Tibial artery (tissue), 4 donors: ENCODE results near the gene EGR4.

ENCODE experiments used
- DNase-seq, 2 donors: peaks; one replicate each; pipeline ENCODE4 v3.0.0-alpha.2; 2019
- H3K27ac ChIP-seq, 2 donors: fragments of 200-600 bp; sonication (generic) in 1 of 2; 1 replicate in 1 of 2; 2 replicates in 1 of 2; pipeline ENCODE4 v1.5.1; 2018 to 2019; ENCODE audit warnings: mild to moderate bottlenecking in 1 of 2
- H3K27me3 ChIP-seq, 2 donors: fragments of 200-600 bp; sonication (generic) in 1 of 2; one replicate each; pipeline versions ENCODE4 v1.5.1 to v1.6.0; 2016 to 2019
- H3K36me3 ChIP-seq, 3 donors: fragments of 200-600 bp; sonication (generic) in 2 of 3; one replicate each; pipeline ENCODE4 v1.5.1; 2016 to 2019; ENCODE audit warnings: mild to moderate bottlenecking in 2 of 3
- H3K4me1 ChIP-seq, 4 donors: fragments of 200-600 bp; sonication (generic) in 2 of 4; 1 replicate in 3 of 4; 2 replicates in 1 of 4; pipeline ENCODE4 v1.5.1; 2016 to 2019
- H3K4me3 ChIP-seq, 2 donors: fragments of 200-600 bp; sonication (generic) in 1 of 2; 1 replicate in 1 of 2; 2 replicates in 1 of 2; pipeline ENCODE4 v1.5.1; 2018 to 2019; ENCODE audit warnings: mild to moderate bottlenecking in 2 of 2
- H3K9me3 ChIP-seq, 3 donors: fragments of 200-600 bp; sonication (generic) in 1 of 3; one replicate each; pipeline ENCODE4 v1.5.1; 2016 to 2019
- CTCF ChIP-seq, 2 experiments: fragments of 200-600 bp in 1 of 2; fragments of 450-650 bp in 1 of 2; IDR thresholded peaks; one replicate each; pipeline ENCODE4 v1.5.1; 2017 to 2019; ENCODE audit warnings: antibody characterized with exemption in 2 of 2, mild to moderate bottlenecking in 1 of 2, moderate library complexity in 1 of 2
- intact Hi-C: fragments of 100-400 bp; cut with DNase I; formaldehyde crosslinking; loops from one replicate; pipeline ENCODE4 v1.15.0; 2023; ENCODE audit warnings: low total_unique reads

EGR4 gene

GRCh38 chr2:73250872-73251846 is 42.2 kb downstream of the EGR4 start:
- intact Hi-C loops: no loop called here
- no peak overlapping the region for H3K27ac ChIP-seq
- no peaks in the 10 kb centered on the region for H3K27me3 ChIP-seq
- no peak for DNase-seq
- H3K36me3 ChIP-seq: peaks cover 72 to 93% (median 85%) of the 10 kb centered on the region in 3 donors
- no peak overlapping the region for H3K4me3 ChIP-seq
- H3K4me1 ChIP-seq: no peaks in the 10 kb centered on the region
- no peak for TF ChIP-seq CTCF (IDR thresholded peaks at IDR 0.05)
- H3K9me3 ChIP-seq: no peaks in the 10 kb centered on the region

- TF ChIP-seq CTCF (IDR thresholded peaks at IDR 0.05): no peak
- Histone ChIP-seq H3K27me3 (no peaks in the 10 kb centered on the region), H3K9me3 (no peaks in the 10 kb centered on the region), H3K36me3 (peaks cover 85 to 100% (median 95%) of the 10 kb centered on the region in 3 donors), H3K4me1 (no peaks in the 10 kb centered on the region), H3K27ac (no peak overlapping the region), H3K4me3 (no peak overlapping the region)
- intact Hi-C loops: no loop called here
- peak in 1 of 2 donors; percentile 51 for DNase-seq
These were observed 43.7 kb downstream of the EGR4 start for GRCh38 chr2:73249636-73250035.

GRCh38 chr2:73246850-73247249 is 46.5 kb downstream of the EGR4 start:
- no peak for DNase-seq
- no peak overlapping the region for H3K27ac ChIP-seq
- intact Hi-C loops: no loop called here
- no peaks in the 10 kb centered on the region for H3K27me3 ChIP-seq
- H3K4me1 ChIP-seq: no peaks in the 10 kb centered on the region
- H3K36me3 ChIP-seq: peaks cover 89 to 100% (median 99%) of the 10 kb centered on the region in 3 donors
- H3K4me3 ChIP-seq: no peak overlapping the region
- TF ChIP-seq CTCF (IDR thresholded peaks at IDR 0.05): no peak
- no peaks in the 10 kb centered on the region for H3K9me3 ChIP-seq

GRCh38 chr2:73244580-73244979 is 48.8 kb downstream of the EGR4 start:
- intact Hi-C loops: no loop called here
- no peaks in the 10 kb centered on the region for H3K27me3 ChIP-seq
- H3K27ac ChIP-seq: no peak overlapping the region
- no peak for TF ChIP-seq CTCF (IDR thresholded peaks at IDR 0.05)
- no peak overlapping the region for H3K4me3 ChIP-seq
- peaks cover 0 to under 1% (median 0%) of the 10 kb centered on the region in 4 donors for H3K4me1 ChIP-seq
- no peak for DNase-seq
- H3K36me3 ChIP-seq: peaks cover 80 to 99% (median 90%) of the 10 kb centered on the region in 3 donors
- H3K9me3 ChIP-seq: no peaks in the 10 kb centered on the region

GRCh38 chr2:73243884-73244570 is 49.3 kb downstream of the EGR4 start:
- intact Hi-C loops: no loop called here
- Histone ChIP-seq H3K36me3 (peaks cover 74 to 99% (median 90%) of the 10 kb centered on the region in 3 donors), H3K9me3 (no peaks in the 10 kb centered on the region), H3K4me3 (no peak overlapping the region), H3K27ac (no peak overlapping the region), H3K4me1 (peaks cover 0 to 6% (median 0%) of the 10 kb centered on the region in 4 donors), H3K27me3 (no peaks in the 10 kb centered on the region)
- no peak for TF ChIP-seq CTCF (IDR thresholded peaks at IDR 0.05)
- DNase-seq: no peak
